WTC11 (cell line): ENCODE data around the gene ADORA1. TPM values are rescaled to one million over a fixed set of nuclear protein-coding genes. Genes with fewer than 3 reads are reported as not detected.

Experiments
- ATAC-seq: fragments of 200-7000 bp; cut with Tn5 transposase; 2 replicates; pipeline ENCODE4 v1.10.0; 2021; ENCODE audit warnings: mild to moderate bottlenecking, moderate library complexity
- CTCF ChIA-PET: fragments of 300-600 bp; sonication (Branson Sonifier 250); formaldehyde crosslinking; loops from one replicate; lab custom pipeline; 2021; ENCODE audit warnings: antibody characterized with exemption; lab: Charles Lee
- POLR2A ChIA-PET: fragments of 350-600 bp; sonication (Branson Sonifier 250); formaldehyde crosslinking; loops from one replicate; lab custom pipeline; 2021; ENCODE audit warnings: antibody characterized with exemption; lab: Charles Lee
- DNase-seq: peaks from one replicate; pipeline ENCODE4 v3.0.0; 2021; ENCODE audit warnings: low spot score
- H3K27ac Mint-ChIP-seq: 2 replicates; pipeline ENCODE4 v1.8.0; 2021; ENCODE audit warnings: mixed read lengths
- H3K27me3 Mint-ChIP-seq: 2 replicates; pipeline ENCODE4 v1.8.0; 2021; ENCODE audit warnings: low read depth, mild to moderate bottlenecking, moderate library complexity, mixed read lengths
- H3K36me3 Mint-ChIP-seq: 2 replicates; pipeline ENCODE4 v1.8.0; 2021; ENCODE audit warnings: mixed read lengths
- H3K4me1 Mint-ChIP-seq: 2 replicates; pipeline ENCODE4 v1.8.0; 2022; ENCODE audit warnings: mixed read lengths
- H3K4me3 Mint-ChIP-seq: 2 replicates; pipeline ENCODE4 v1.8.0; 2021; ENCODE audit warnings: mild to moderate bottlenecking, moderate library complexity, mixed read lengths
- H3K9me3 Mint-ChIP-seq: 2 replicates; pipeline ENCODE4 v1.8.0; 2021; ENCODE audit warnings: mixed read lengths
- ATF6 ChIP-seq: sonication (generic); formaldehyde crosslinking; IDR thresholded peaks from 2 replicates; pipeline ENCODE4 v1.8.1; 2023; ENCODE audit warnings: mild to moderate bottlenecking, missing genetic modification reagents
- CREM ChIP-seq: sonication (generic); formaldehyde crosslinking; IDR thresholded peaks from 2 replicates; pipeline ENCODE4 v1.8.1; 2022; ENCODE audit warnings: mild to moderate bottlenecking, missing genetic modification reagents, moderate library complexity
- CTCF ChIP-seq: fragments of 200-600 bp; IDR thresholded peaks from 2 replicates; pipeline ENCODE4 v1.8.0; 2022; ENCODE audit warnings: antibody characterized with exemption
- ESRRA ChIP-seq: sonication (generic); formaldehyde crosslinking; IDR thresholded peaks from 2 replicates; pipeline ENCODE4 v1.8.1; 2022; ENCODE audit warnings: mild to moderate bottlenecking, missing genetic modification reagents, borderline replicate concordance
- FOXP1 ChIP-seq: sonication (generic); formaldehyde crosslinking; IDR thresholded peaks from 2 replicates; pipeline ENCODE4 v1.8.0; 2022; ENCODE audit warnings: missing genetic modification reagents, mild to moderate bottlenecking, moderate library complexity, borderline replicate concordance
- SOX15 ChIP-seq: fragments of 250-450 bp; sonication (Bioruptor Pico); IDR thresholded peaks from 2 replicates; pipeline ENCODE4 v1.9.0; 2021; ENCODE audit warnings: mild to moderate bottlenecking
- TCF7 ChIP-seq: sonication (generic); formaldehyde crosslinking; IDR thresholded peaks from 2 replicates; pipeline ENCODE4 v1.8.0; 2022; ENCODE audit warnings: mild to moderate bottlenecking, low read depth, missing genetic modification reagents, moderate library complexity
- ZBTB21 ChIP-seq: sonication (generic); formaldehyde crosslinking; IDR thresholded peaks from 2 replicates; pipeline ENCODE4 v1.8.1; 2023; ENCODE audit warnings: mild to moderate bottlenecking, missing genetic modification reagents, borderline replicate concordance
- ZNF121 ChIP-seq: sonication (generic); formaldehyde crosslinking; IDR thresholded peaks from 2 replicates; pipeline ENCODE4 v1.8.0; 2023; ENCODE audit warnings: missing genetic modification reagents
- ZNF138 ChIP-seq: sonication (generic); formaldehyde crosslinking; conservative IDR thresholded peaks from 2 replicates; pipeline ENCODE4 v1.8.1; 2022; ENCODE audit warnings: mild to moderate bottlenecking, moderate library complexity, missing genetic modification reagents
- ZNF219 ChIP-seq: sonication (generic); formaldehyde crosslinking; IDR thresholded peaks from 2 replicates; pipeline ENCODE4 v1.8.0; 2023; ENCODE audit warnings: missing genetic modification reagents, mild to moderate bottlenecking, borderline replicate concordance
- ZNF416 ChIP-seq: fragments of 250-450 bp; sonication (Bioruptor Pico); IDR thresholded peaks from 2 replicates; pipeline ENCODE4 v1.9.0; 2021; ENCODE audit warnings: mild to moderate bottlenecking, inconsistent platforms
- ZNF671 ChIP-seq: fragments of 250-450 bp; sonication (Bioruptor Pico); IDR thresholded peaks from 2 replicates; pipeline ENCODE4 v1.8.0; 2021; ENCODE audit warnings: mild to moderate bottlenecking
- total RNA-seq: library from RNA; stranded (reverse); gene quantifications from 3 replicates; pipeline ENCODE4 v1.2.3, GENCODE V29; 2021
- TF ChIP-seq, protein P1 (sequence below): sonication (generic); formaldehyde crosslinking; IDR thresholded peaks from 2 replicates; pipeline ENCODE4 v1.8.0; 2022; ENCODE audit warnings: mild to moderate bottlenecking, missing genetic modification reagents
- TF ChIP-seq, protein P2 (sequence below): sonication (generic); formaldehyde crosslinking; IDR thresholded peaks from 2 replicates; pipeline ENCODE4 v1.8.1; 2023; ENCODE audit warnings: mild to moderate bottlenecking, missing genetic modification reagents
- TF ChIP-seq, protein P3 (sequence below): sonication (generic); formaldehyde crosslinking; IDR thresholded peaks from 2 replicates; pipeline ENCODE4 v1.8.0; 2023; ENCODE audit warnings: missing genetic modification reagents, mild to moderate bottlenecking, borderline replicate concordance

Gene ADORA1
- total RNA-seq, 1 experiment from 2014 or later, result 1.8 TPM

DNA sequence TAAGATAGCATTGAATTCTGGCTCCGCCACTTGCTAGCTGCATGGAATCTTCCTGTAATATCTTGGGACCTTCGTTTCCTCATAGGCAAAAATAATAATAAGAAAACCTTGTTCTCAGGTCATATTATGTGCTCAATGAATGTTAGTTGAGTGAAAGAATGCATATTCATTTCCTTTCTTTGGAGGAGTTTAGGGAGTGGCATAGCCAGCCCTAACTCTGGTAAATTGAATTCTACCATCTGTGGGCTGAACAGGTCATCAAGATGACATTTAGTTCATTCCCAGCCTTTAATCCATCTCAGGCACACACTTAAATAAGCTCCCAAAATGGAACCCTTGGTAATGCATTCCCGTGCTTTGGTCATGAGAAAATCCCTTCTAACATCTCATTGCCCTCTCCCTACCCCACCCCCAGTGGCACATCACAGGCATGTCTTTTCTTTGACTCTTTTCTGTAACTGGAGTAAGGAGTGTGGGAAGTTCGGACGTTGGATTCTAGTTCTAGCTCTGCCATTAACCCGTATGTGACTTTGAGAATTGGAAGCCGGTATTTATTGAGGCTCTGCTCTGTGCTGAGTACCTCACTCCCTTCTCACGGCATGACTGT, 28.5 kb upstream of the ADORA1 start:
- POLR2A ChIA-PET, result no interaction called here
- CTCF ChIA-PET, result interaction anchor here (0.7 to 2.2 kb wide), 7 partner anchors 14 to 168 kb away, joined by 3 to 10 read pairs (median 7); no protein-coding TSS in a partner anchor
- ATAC-seq, result no peak
- TF ChIP-seq ESRRA (no peak), CTCF (no peak), FOXP1 (CRISPR knock-in tag) (no peak)
- TF ChIP-seq, all 79 proteins: peak for 0
- no peak overlapping the region for H3K4me3 Mint-ChIP-seq
- no peaks in the 10 kb centered on the region for H3K4me1 Mint-ChIP-seq
- H3K36me3 Mint-ChIP-seq, result peaks cover 20% of the 10 kb centered on the region
- DNase-seq, result no peak
- H3K9me3 Mint-ChIP-seq, result peaks cover 31% of the 10 kb centered on the region
- H3K27me3 Mint-ChIP-seq, result peaks cover 6% of the 10 kb centered on the region
- H3K27ac Mint-ChIP-seq, result no peak overlapping the region

GRCh38 chr1:203099805-203100515, 27.6 kb upstream of the ADORA1 start:
- no peak for ATAC-seq
- CTCF ChIA-PET, result interaction anchor here (0.7 to 2.2 kb wide), 5 partner anchors 18 to 78 kb away, joined by 3 to 10 read pairs (median 4); no protein-coding TSS in a partner anchor
- Mint-ChIP-seq H3K4me1 (no peaks in the 10 kb centered on the region), H3K36me3 (peaks cover 12% of the 10 kb centered on the region), H3K4me3 (no peak overlapping the region), H3K27me3 (peaks cover 6% of the 10 kb centered on the region)
- POLR2A ChIA-PET, result no interaction called here
- TF ChIP-seq ZNF416, result no peak
- no peak for TF ChIP-seq ZBTB21 (CRISPR knock-in tag)
- no peak for TF ChIP-seq CREM (CRISPR knock-in tag)
- TF ChIP-seq, protein P1, sequence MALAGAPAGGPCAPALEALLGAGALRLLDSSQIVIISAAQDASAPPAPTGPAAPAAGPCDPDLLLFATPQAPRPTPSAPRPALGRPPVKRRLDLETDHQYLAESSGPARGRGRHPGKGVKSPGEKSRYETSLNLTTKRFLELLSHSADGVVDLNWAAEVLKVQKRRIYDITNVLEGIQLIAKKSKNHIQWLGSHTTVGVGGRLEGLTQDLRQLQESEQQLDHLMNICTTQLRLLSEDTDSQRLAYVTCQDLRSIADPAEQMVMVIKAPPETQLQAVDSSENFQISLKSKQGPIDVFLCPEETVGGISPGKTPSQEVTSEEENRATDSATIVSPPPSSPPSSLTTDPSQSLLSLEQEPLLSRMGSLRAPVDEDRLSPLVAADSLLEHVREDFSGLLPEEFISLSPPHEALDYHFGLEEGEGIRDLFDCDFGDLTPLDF (CRISPR knock-in tag), result no peak
- TF ChIP-seq, protein P2, sequence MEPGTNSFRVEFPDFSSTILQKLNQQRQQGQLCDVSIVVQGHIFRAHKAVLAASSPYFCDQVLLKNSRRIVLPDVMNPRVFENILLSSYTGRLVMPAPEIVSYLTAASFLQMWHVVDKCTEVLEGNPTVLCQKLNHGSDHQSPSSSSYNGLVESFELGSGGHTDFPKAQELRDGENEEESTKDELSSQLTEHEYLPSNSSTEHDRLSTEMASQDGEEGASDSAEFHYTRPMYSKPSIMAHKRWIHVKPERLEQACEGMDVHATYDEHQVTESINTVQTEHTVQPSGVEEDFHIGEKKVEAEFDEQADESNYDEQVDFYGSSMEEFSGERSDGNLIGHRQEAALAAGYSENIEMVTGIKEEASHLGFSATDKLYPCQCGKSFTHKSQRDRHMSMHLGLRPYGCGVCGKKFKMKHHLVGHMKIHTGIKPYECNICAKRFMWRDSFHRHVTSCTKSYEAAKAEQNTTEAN (CRISPR knock-in tag), result no peak
- TF ChIP-seq ZNF219, result no peak
- TF ChIP-seq ZNF671 (CRISPR knock-in tag), result no peak
- no peak for TF ChIP-seq ZNF138 (CRISPR knock-in tag)
- TF ChIP-seq TCF7 (CRISPR knock-in tag), result no peak
- TF ChIP-seq, protein P3, sequence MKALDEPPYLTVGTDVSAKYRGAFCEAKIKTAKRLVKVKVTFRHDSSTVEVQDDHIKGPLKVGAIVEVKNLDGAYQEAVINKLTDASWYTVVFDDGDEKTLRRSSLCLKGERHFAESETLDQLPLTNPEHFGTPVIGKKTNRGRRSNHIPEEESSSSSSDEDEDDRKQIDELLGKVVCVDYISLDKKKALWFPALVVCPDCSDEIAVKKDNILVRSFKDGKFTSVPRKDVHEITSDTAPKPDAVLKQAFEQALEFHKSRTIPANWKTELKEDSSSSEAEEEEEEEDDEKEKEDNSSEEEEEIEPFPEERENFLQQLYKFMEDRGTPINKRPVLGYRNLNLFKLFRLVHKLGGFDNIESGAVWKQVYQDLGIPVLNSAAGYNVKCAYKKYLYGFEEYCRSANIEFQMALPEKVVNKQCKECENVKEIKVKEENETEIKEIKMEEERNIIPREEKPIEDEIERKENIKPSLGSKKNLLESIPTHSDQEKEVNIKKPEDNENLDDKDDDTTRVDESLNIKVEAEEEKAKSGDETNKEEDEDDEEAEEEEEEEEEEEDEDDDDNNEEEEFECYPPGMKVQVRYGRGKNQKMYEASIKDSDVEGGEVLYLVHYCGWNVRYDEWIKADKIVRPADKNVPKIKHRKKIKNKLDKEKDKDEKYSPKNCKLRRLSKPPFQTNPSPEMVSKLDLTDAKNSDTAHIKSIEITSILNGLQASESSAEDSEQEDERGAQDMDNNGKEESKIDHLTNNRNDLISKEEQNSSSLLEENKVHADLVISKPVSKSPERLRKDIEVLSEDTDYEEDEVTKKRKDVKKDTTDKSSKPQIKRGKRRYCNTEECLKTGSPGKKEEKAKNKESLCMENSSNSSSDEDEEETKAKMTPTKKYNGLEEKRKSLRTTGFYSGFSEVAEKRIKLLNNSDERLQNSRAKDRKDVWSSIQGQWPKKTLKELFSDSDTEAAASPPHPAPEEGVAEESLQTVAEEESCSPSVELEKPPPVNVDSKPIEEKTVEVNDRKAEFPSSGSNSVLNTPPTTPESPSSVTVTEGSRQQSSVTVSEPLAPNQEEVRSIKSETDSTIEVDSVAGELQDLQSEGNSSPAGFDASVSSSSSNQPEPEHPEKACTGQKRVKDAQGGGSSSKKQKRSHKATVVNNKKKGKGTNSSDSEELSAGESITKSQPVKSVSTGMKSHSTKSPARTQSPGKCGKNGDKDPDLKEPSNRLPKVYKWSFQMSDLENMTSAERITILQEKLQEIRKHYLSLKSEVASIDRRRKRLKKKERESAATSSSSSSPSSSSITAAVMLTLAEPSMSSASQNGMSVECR (CRISPR knock-in tag), result no peak
- no peak for TF ChIP-seq ZNF121
- no peak for TF ChIP-seq ATF6 (CRISPR knock-in tag)
- no peak for TF ChIP-seq SOX15 (CRISPR knock-in tag)
- TF ChIP-seq, all 79 proteins: peak for 0
- Mint-ChIP-seq H3K27ac (no peak overlapping the region), H3K9me3 (peaks cover 29% of the 10 kb centered on the region)
- no peak for DNase-seq
